ENCODE data around the gene ANKRD11.

DNA sequence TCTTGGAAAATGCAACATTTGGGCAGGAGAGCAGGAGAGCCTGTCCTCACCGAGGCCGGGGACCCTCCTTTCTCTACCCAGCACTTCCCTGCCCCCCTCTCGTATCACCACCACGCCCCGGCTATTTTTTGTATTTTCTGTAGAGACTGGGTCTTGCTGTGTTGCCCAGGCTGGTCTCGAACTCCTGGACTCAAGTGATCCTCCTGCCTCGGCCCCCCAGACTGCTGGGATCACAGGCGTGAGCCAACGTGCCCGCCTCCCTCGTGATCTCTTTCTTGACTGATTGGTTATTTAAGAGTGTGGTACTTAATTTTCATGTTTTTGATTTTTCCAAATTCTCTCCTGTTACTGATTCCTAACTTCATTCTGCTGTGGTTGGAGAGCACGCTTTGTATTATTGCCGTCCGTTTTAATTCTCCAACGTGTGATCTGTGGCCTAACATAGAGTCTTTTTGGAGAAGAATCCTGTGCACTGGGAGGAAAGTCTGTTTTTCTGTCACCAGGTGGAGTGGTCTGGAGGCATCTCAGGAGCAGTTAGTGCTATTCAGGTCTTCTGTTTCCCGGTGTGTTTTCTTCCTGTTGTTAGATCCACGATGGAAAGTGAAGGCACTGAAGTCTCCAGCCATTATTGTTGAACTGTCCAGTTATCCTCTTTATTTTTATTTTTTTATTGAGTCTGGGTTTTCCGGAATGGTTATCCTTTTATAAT lies 232.4 kb downstream of the ANKRD11 start:
- TF ChIP-seq, protein P1, sequence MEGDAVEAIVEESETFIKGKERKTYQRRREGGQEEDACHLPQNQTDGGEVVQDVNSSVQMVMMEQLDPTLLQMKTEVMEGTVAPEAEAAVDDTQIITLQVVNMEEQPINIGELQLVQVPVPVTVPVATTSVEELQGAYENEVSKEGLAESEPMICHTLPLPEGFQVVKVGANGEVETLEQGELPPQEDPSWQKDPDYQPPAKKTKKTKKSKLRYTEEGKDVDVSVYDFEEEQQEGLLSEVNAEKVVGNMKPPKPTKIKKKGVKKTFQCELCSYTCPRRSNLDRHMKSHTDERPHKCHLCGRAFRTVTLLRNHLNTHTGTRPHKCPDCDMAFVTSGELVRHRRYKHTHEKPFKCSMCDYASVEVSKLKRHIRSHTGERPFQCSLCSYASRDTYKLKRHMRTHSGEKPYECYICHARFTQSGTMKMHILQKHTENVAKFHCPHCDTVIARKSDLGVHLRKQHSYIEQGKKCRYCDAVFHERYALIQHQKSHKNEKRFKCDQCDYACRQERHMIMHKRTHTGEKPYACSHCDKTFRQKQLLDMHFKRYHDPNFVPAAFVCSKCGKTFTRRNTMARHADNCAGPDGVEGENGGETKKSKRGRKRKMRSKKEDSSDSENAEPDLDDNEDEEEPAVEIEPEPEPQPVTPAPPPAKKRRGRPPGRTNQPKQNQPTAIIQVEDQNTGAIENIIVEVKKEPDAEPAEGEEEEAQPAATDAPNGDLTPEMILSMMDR (IDR thresholded peaks at IDR 0.05), result no peak
- no peak for TF ChIP-seq POLR2A (IDR thresholded peaks at IDR 0.05)
